COLO668 (cell line): Measurements from ENCODE around the gene ASCC3.

Source experiments
- DNase-seq: peaks from one replicate; lab custom pipeline; 2025; ENCODE audit not compliant: unreplicated experiment; lab: John Stamatoyannopoulos, UW

The ASCC3 gene

DNA sequence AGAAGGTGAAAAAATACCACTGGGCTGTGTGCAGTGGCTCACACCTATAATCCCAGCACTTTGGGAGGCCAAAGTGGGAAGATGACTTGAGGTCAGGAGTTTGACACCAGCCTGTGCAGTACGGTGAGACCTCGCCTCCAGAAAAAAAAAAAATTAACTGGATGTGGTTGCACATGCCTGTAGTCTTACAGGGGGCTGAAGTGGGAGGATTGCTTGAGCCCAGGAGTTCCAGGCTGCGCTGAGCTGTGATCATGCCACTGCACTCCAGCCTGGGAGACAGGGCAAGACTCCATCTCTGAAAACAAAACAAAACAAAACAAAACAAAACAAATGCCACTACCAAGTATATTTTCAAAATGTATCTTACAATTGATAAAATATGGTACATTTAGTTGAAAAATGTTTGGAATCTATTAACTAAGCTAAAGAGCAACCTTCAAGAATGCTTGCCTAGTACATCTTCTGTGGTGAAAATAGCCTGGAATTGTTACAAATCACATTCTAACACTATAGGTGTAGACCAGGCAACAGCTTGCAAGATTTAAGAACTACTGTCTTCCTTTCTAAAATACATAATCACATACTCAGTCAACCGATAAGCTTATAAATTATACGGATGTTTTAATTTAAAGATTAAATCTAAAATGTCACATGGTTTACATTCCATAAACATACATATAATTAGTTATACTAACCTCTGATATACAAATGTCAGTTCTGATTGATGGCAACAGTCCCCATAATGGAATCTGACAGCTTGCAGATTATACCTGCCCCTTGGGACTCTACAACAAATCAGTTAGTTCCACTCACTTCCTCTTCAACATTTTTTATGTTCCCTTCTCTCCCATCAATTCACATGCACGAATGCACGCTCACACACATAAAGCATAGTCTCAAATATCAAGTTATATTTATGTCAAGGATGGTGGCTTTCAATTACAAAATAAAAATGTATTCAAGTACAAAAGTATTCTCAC, 150.8 kb downstream of the ASCC3 start:
- no peak for DNase-seq

DNA sequence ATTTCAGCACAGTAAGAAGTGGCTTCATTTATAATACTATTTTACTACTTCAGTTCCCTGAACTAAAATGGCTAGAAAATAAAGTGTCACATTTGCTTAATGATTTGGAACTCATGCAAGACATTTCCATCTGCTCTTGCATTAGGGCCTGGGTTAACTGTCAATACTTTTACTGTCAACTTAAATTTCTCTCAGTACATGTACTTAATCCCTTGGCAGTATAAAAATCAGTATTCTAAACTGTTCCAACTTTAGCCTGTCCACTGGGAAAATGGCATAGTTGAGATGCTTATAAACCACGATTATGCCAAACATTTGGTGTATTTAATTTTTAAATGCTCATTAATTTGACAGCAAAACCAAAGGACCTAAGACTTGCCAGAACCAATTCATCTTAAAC, 154.5 kb downstream of the ASCC3 start:
- DNase-seq, result no peak

DNA sequence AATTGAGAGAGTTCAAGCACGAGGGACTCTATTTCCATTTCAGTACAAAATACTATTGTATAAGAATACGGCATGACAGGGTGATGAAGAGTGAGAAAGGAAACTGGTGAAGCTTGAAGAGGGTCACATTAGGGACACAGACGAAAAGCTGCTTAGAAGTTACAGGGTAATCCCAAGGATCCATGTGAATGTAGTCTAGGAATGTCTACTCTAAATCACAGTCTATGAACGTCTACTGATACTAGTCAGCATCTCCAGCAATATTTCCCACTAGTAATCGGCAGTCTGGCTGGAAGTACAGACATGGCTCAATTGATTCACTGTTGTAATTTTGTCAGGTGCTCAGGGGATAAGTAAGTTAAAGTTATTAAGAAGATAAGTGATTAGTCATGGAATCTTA, 156.4 kb downstream of the ASCC3 start:
- no peak for DNase-seq

DNA sequence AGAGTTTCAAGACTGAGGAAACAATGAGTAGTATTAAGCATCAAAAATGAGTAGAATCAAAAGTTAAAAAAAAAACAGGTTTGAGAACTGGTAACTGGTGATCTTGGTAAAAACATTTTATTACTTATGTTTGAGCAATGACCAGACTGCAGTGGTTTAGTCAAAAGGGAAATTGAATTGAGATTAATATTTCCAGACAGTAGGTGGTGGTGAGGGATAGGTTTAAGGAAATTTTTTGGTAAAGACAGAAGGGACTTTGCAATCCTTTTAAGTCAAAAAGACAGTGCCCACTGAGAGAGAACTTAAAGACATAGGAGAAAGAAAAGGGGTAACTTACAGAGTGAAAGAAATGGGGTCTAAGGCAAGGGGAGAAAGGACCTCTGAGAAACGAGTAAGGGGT, 156.9 kb downstream of the ASCC3 start:
- DNase-seq, result no peak

DNA sequence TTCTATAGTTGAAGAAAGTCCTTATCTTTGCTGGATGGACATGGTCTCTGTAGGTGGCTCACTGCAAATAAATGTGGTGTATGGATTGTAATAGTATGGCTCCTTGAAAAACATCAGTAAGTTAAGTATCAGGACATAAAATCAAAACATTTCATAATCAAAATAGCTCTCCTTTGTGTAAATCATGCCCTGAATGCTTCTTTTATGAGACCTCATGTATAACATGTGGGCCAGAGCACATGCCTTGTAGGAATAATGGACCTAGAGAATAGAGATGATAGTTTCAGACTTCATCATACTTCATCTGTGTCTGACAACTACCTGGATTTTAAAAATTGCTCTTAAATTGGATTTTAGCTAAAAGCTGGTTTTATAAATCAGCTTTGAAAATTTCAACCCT, 159.9 kb downstream of the ASCC3 start:
- no peak for DNase-seq

DNA sequence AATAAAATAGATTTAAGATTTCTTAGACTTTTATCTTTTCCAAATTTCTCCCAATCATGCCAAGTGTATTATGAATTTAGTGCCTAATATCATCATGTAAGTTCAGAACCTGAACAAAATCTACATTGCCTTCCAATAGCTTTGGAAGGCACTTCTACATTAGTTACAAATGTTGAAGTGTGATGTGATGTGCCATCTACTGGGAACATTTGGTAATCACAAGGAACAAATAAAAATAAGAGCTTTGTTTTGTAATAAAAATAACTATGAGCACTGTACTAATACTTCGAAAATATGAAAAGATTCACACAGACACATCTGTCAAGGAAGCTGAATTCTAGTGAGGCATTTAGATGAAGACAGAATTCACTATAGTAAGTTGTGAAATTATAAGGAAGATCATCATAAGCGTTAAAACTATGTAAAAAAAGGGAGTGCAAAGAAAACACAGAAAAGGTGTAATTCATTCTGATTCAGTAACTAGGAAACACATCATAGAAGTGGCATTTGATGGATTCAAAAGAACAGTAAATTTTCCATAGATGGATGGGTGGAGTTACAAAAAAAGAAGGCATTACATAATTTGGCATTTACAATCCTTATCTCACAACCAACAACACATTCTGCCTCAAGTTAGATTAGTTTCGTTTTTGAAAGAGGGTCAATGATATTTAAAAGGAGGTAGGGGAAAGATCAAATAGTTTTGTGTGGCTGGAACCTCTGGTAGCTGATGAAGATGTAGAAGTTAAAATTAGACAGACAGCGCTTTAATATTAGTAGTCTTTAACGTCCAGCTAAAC, 161.0 kb downstream of the ASCC3 start:
- no peak for DNase-seq

DNA sequence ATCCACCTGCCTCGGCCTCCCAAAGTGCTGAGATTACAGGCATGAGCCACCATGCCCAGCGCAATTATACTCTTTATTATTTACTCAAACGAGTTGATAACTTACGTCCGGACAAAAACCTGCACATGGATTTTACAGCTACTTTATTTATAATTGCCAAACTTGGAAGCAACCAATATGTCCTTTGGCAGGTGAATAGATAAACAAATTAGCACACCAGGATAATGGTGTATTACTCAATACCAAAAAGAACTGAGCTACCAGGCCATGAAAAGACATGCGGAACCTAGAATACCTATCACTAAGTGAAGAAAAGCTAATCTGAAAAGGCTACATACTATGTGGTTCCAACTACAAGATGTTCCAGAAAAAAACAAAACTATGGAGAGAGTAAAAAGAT, 168.1 kb downstream of the ASCC3 start:
- DNase-seq, result no peak

DNA sequence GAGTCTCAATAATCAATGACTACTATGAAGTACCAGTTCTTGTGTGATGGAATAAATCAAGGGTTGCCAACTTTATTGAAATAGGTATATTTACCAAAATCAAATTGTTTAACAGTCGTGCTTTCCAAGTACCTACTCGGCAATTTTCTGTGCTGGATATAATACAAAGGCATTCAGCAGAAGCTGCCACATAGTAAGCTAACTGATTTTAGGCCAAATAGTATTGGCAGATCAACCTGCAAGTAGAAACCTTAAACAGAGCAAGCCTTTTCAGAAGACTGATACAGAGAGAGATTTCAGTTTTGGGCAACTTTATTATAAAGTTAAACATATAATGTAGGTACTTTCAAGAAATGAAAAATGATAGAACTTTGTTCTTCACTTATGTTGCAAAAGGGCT, 174.6 kb downstream of the ASCC3 start:
- DNase-seq, result no peak

DNA sequence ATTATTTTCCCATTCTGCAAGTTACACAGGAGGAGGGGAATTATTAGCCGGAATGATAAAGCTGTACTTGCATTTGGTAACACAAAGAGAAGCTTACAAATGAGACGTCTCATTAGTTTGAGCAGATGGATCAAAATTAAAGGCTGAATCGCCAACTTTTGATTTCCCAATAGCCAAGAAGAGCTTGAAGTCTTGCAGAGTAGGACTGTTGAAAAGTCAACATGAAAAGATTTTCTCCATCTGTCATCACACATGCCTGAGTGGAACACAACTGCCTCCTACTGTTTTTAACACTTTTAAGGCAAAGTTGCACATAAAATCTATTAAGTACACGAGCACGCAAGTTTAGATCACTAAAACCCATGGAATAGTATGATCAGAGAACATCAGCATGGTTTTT, 176.2 kb downstream of the ASCC3 start:
- DNase-seq, result no peak

DNA sequence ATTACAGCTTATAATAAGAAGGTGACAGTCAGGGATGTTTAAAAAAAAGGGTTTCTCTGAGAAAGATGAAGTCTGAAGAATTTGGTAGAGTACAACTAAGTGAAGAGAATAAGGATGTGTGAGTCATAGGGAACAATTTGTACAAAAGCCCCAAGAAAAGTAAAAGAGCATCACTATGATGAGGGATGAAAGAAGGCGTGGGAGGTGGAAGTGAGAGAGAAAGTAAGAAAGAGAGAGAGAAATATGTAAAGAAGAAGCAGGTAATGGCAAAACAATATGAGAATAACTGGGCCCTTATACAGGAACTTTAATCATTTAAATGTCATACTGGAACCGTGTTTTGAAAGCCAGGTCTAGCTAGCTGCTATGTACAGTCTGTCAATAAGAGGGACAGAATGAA, 179.4 kb downstream of the ASCC3 start:
- no peak for DNase-seq

DNA sequence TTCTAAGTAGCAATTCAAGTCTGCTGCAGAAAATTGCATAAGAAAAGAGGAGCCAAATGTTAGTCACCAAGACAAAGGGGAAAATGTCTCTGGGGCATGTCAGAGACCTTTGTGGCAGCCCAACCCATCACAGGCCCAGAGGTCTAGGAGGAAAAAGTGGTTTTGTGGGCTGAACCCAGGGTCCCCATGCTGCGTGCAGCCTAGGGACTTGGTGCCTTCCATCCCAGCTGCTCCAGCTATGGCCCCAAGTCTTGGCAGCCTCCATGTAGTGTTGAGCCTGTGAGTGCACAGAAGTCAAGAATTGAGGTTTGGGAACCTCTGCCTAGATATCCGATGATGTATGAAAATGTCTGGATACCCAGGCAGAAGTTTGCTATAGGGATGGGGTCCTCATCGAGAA, 181.1 kb downstream of the ASCC3 start:
- no peak for DNase-seq

DNA sequence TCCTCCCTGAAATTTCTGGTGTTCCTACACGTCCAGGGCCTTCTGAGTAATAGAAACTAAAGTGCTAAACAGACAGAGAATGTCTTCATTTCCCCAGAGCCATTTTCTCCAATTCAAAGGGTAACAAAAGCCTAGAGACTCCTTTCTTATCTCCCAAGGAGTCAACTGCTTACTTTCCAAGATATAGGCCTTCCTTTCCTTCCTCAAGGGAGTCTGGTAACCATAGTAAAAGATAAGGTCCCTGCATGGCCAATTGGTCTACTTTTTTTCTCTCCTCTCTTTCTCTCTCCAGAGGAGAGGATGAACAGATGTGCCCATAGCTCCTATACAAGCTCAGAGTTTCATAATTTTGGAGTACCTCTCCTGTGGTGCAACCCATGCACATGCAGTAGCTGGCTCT, 185.7 kb downstream of the ASCC3 start:
- no peak for DNase-seq

DNA sequence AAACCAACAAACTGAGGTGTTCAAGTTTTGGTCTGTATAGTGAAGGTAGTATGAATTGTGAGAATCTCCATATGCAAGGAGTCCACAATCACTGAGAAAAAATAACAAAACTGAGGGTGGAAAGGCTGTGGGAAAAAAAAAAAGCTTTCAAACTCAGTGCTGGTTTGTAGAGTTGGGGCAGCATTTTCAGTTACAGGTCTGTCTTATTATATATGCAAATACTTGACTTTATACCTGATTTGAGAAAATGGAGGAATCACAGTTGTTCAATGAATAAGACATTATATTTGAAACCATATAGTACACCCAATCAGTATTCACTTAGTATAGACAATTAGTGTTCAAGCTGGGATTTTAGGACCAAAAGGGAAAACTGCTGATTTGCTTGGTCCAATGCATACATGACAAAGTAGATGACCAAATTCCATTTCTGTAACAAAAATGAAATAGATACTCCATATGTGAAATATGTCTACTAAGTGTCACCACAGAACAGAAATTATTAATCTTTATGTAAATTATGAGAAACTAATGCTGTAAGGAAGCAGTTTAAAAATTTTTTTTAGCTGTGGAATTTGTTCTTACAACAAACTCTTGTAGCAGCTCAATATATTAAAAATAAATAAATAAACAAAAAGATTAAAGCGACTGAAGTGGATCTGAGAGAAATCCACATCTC, 187.7 kb downstream of the ASCC3 start:
- no peak for DNase-seq

DNA sequence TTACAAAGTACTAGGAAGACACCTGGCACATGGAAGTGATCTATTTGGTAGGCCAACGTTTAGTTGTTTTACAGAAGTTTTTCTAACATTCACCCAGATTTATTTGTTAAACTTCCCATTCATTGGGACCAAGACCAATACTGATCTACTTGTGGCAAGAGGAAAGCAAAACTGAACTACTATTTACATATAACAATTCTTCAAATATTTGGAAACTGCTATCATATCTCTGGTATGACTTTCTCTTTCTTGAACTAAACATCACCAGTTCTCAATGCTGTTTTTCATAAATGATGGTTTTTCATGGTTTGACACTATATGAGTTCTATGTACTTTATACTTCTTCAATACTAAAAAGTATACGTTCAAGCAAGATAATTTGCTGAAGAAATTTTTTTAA, 189.2 kb downstream of the ASCC3 start:
- no peak for DNase-seq

DNA sequence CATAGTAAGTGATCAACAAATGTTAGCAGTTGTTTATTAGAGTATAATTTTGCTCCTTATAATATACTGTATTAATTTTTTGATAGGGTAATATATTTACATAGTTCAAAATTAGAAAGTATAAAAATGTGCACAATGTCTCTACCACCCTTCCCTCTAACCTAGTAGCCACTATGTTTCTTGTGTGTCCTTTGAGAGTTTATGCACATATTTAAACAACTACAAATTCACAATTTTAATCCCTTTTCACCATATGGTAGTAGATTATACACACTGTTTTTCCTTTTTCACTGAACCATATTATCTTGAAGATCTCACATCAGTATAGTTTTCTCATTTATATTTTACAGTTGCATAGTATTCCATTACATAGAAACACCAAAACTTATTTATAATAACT, 194.9 kb downstream of the ASCC3 start:
- no peak for DNase-seq

DNA sequence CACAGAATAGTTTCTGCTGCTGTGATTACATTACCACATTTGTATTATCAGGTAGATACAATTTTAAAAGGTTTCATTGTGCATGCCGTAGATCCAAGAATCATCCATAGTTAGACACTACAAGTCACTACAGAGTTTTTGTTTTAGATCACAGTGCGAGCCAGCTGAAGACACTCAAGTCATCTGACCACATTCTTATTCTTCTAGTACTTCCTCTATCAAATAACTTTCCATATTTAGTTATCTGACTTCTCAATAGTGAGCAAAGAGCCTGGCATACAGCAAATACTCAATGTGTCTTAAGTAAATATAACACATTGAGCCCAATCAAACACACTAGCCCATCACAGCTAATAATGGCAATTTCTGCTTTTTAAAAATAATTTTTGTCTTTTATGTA, 195.4 kb downstream of the ASCC3 start:
- DNase-seq, result no peak

DNA sequence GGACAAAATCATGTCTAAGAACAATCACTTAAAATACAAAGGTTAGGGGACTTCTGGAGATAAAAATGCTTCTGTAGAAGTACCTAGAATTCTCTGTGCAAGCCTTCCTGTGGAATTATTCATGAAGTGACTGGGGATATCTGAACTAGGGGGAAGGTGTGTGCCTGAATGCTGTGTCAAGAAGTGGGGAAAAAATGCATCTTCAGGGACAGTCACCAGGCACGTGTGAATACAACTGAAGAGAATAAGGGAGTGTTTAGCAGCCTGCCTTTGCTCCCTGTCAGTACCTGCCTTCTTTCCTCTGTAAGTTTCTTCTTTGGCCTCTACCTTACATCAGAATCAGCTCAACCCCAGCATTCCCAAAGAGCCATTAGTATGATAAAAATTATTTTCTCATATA, 201.0 kb downstream of the ASCC3 start:
- DNase-seq, result no peak

DNA sequence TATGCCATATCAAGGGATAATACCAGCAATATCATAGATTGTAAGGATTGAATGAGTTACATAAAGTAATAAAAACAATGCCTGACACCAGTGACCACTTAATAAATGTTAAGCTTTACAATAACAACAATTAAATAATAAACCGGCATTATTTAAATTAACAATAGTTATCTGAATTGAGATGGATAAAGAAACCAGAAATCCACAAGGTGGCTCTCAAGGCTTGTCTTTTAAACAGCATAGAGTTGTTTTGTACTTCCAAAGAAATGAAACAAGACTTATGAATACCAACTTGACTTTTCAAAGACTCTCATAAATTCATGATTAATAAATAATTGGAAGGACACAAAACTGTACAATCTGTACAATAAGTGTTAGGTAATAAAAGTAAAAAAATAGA, 203.1 kb downstream of the ASCC3 start:
- no peak for DNase-seq

DNA sequence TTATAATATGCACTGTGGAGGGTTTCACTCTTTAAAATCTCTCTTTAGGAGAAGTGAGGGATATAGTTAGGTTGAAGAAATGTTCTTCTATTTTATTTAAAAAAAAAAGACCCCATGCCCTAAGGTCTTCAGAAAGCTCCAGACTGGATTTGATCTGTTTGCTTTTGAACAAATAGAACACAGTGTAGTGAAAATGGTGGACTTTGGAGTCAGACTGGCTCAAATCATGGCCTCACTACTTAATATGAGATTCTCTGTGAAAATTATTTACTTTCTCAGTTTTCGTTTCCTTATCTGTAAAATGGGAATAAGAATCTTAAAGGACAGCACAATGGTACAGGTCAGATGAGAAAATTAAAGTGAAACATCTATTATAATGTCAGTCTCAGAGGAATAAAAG, 203.9 kb downstream of the ASCC3 start:
- DNase-seq, result no peak

DNA sequence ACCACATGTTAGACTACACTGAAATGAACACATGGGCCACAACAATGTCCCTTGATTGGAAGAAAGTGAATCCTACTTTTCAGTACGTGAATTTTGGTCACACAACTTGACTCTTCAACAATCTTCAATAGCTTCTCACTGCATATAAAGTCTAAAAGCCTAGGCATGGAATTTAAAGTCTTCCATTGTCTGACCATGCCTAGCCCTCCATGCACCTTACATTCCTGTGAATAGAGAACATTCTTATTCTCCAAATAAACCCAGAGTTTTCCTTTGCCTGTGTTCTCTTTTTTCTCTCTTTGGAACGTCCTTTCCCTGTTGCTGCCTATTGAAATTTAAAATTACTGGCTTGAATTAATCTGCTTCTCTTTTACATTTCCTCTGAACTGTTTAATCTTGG, 207.5 kb downstream of the ASCC3 start:
- no peak for DNase-seq

DNA sequence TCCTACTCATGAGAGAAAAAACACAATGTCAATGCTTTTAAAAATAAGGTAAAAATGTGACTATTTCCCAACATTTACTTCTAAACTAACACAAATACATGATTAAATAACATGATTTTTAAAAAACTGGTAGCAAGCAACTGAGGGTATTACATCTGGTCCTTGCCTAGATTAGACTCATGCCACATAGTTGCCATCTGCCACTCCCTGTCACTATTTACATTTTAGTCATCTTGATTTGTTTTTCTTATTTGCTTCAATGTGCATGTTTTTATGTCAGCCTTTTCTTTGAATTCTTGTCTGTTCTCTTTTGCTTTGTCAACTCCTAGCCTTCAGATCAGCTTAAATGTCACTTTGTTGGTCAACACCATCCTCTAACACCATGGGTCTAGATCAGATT, 209.4 kb downstream of the ASCC3 start:
- no peak for DNase-seq

DNA sequence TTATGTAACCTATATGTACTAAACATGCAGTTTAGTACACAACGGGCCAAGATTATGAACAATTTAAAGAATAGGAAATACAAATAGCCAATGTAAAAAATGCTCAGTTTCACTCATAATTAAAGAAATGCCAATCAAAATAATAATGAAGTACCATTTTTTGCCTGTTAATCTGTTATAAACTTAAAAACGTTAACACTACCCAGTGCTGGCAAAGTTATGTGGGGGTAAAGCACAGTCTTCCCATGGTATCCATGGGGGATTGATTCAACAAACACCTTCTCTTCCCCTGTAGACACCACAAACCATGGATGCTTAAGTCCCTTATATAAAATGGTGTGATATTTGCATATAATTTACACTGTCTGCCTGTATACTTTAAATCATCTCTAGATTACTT, 211.1 kb downstream of the ASCC3 start:
- no peak for DNase-seq
